Measurements from ENCODE around the gene THAP7.

DNA sequence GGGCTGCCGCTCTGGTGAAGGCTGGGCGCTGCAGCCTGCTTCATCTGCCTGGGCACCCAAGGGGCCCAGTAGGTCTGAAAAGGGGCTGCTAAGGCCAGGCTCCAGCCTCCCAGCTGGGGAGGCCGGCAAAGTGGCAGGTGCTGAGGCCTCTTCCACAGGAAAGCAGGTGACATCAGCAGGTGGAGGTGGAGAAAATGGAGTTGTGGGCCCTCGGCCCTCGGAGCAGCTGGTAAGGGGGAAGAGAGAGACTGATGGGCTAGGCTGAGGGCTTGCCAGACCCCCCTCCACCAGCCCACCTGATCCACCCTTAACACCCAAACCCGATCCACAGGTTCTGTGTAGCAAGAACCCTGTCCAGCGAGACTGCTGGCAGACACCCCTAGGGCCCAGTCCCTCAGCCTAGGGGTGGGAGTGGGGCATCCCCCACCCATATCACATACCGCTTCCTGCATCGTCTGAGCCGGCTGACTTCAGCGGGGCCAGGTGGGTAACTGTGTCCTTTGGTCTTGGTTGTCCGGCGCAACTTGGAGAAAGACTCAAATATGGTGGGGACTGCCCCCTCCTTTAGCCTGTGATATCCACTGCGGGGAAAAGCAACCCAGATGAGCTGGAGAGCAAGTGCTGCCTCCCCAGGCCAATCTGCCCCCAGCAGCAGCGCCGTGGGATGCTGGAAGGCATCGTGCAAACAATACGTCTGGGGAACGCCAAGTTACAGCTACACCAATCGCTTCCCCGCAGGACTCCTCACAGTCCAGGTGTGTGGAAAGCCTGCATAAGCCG, 1.5 kb downstream of the THAP7 start:
- TF ChIP-seq CTCF (IDR thresholded peaks at IDR 0.05), result no peak
- TF ChIP-seq POLR2A (IDR thresholded peaks at IDR 0.05), result no peak
- TF ChIP-seq POLR2AphosphoS5 (IDR thresholded peaks at IDR 0.05; ENCODE audit: insufficient read depth in 1 of 2, low read depth in 1 of 2), result no peak
